Pancreas (tissue), 10 donors: ENCODE measurements around the gene ZBTB44. TPM values are rescaled to one million over a fixed set of nuclear protein-coding genes. Genes with fewer than 3 reads are reported as not detected.

Experiments used
- ATAC-seq, 4 donors: fragments of 200-7000 bp; cut with Tn5 transposase; one replicate each; pipeline versions ENCODE4 v1.8.0 to v1.9.1; 2020; ENCODE audit warnings: mild to moderate bottlenecking in 4 of 4, moderate library complexity in 4 of 4
- DNase-seq, 6 donors: peaks; one replicate each; pipeline ENCODE4 v3.0.0-alpha.2; 2020
- FAIRE-seq: peaks from 2 replicates; lab custom pipeline; 2012; peaks lifted over from hg19 to GRCh38; lab: Jason Lieb, UNC
- H3K27ac ChIP-seq, 4 donors: fragments of 200-600 bp; sonication (generic); 1 replicate in 3 of 4; 2 replicates in 1 of 4; pipeline versions ENCODE4 v1.5.0 to v1.8.0; 2020
- H3K27me3 ChIP-seq, 4 donors: fragments of 200-600 bp; one replicate each; pipeline ENCODE4 v1.8.0; 2021
- H3K36me3 ChIP-seq, 3 donors: fragments of 200-600 bp; sonication (generic) in 1 of 3; one replicate each; pipeline versions ENCODE4 v1.5.0 to v1.8.0; 2020 to 2021
- H3K4me1 ChIP-seq, 3 donors: fragments of 200-600 bp; one replicate each; pipeline ENCODE4 v1.8.0; 2021
- H3K4me3 ChIP-seq, 4 donors: fragments of 200-600 bp; sonication (generic) in 2 of 4; one replicate each; pipeline versions ENCODE4 v1.5.0 to v1.8.0; 2020 to 2021
- H3K9me3 ChIP-seq, 4 donors: fragments of 200-600 bp; one replicate each; pipeline ENCODE4 v1.8.0; 2021
- WGBS, 2 donors: extraction: QIAGEN DNeasy Blood & Tissue Kit; methylation state at CpG; one replicate each; pipeline ENCODE4 v1.1.7; 2013; 5-methylcytosine and 5-hydroxymethylcytosine counted together
- intact Hi-C, 3 donors: fragments of 100-400 bp; cut with DNase I; formaldehyde crosslinking; loops; one replicate each; pipeline versions ENCODE4 v1.11.1 to v1.14.2; 2022
- polyA plus RNA-seq, 2 donors: library from polyadenylated mRNA; stranded (reverse); fragments of 200-250 nt; gene quantifications; one replicate each; pipeline ENCODE4 v1.2.3, GENCODE V29; 2013
- total RNA-seq, 6 donors: library from RNA; stranded (reverse); fragmentation: NEBNext Ultra II Directional in 4 of 6; extraction: Animal tissue kit (Norgen Biotek cat#: 25700) in 4 of 6; gene quantifications; one replicate each; pipeline versions ENCODE4 v1.2.1 to v1.2.4, GENCODE V29; 2021 to 2023
- TF ChIP-seq, protein P1 (sequence below), 4 donors: fragments of 200-600 bp; sonication (generic) in 3 of 4; IDR thresholded peaks; one replicate each; pipeline versions ENCODE4 v1.5.0 to v1.8.0; 2021; ENCODE audit warnings: antibody characterized with exemption in 4 of 4
- donor health status: healthy with polysubstance abuse.
- donor health status: DM: no; HTN: no; CAD: no; lungs with moderate emphysema.
- donor health status: DM: no; HTN: no; CAD: no.
- donor health status: control.
- donor health status: control.
- donor health status: Bipolar disorder and iron deficiency.
- donor health status: DM: yes; HTN: yes; CAD: no.
- donor health status: DM: no; HTN: no; CAD: no.
- donor health status: DM: no; HTN: no; CAD: no.
- donor health status: DM: yes; HTN: yes; CAD: no.

The ZBTB44 gene
- total and polyA plus RNA-seq, 8 donors = 6.4 to 31.1 (median 18.1) TPM

DNA sequence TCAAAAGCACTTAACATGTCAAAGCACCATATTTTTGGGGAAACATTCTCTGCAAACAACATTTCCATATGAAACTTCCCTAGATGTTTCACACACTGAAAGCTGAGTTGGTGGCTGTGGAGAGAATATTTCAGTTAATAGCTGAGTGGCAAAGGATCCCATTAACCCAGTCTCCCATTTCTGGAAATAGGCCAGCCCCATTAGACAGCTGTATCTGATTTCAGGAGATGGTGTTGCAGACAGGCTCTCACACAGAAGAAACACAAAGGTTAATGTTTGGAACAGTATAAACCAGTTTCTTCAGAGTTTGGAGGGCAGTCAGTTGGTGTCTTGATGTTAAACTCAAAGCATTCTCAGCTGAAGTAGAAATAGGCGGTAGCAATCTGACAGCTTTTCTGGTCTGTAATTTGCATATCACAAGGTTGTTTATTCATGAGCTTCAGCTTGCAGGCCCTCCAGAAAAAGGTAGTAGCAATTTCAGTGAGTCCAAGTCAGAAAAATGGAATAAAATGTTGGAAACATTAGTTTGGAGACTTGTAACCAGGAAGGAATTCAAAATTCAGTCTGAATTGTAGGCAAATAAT is 15.5 kb upstream of the ZBTB44 start:
- intact Hi-C loops = no loop called here
- TF ChIP-seq, protein P1, sequence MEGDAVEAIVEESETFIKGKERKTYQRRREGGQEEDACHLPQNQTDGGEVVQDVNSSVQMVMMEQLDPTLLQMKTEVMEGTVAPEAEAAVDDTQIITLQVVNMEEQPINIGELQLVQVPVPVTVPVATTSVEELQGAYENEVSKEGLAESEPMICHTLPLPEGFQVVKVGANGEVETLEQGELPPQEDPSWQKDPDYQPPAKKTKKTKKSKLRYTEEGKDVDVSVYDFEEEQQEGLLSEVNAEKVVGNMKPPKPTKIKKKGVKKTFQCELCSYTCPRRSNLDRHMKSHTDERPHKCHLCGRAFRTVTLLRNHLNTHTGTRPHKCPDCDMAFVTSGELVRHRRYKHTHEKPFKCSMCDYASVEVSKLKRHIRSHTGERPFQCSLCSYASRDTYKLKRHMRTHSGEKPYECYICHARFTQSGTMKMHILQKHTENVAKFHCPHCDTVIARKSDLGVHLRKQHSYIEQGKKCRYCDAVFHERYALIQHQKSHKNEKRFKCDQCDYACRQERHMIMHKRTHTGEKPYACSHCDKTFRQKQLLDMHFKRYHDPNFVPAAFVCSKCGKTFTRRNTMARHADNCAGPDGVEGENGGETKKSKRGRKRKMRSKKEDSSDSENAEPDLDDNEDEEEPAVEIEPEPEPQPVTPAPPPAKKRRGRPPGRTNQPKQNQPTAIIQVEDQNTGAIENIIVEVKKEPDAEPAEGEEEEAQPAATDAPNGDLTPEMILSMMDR (IDR thresholded peaks at IDR 0.05) = no peak

DNA sequence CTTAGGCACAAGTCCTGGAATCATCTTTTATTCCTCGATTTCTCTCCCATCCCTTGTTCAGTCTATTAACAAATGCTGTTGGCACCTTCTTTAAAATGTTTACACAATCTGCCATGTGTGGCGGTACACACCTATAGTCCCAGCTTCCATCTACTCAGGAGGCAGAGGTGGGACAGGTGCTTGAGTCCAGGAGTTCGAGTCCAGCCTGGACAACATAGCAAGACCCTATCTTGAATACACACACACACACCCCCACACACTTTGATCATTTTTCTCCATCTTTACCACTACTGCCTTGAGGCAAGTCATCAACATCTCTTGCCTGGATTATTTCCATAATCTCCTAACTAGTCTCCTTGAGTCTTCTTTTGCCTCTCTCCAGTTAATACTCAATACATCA is 13.7 kb upstream of the ZBTB44 start:
- H3K36me3 ChIP-seq = no peaks in the 10 kb centered on the region
- no peaks in the 10 kb centered on the region for H3K27me3 ChIP-seq
- no peaks in the 10 kb centered on the region for H3K9me3 ChIP-seq
- H3K4me1 ChIP-seq = no peaks in the 10 kb centered on the region
- TF ChIP-seq, protein P1 (IDR thresholded peaks at IDR 0.05) = no peak
- intact Hi-C loops = no loop called here
- no peak for FAIRE-seq
- WGBS, 2 donors = 89 to 96% methylated on average over 3 of the region's 3 CpGs
- H3K4me3 ChIP-seq = no peak overlapping the region
- ATAC-seq = no peak
- DNase-seq = no peak
- no peak overlapping the region for H3K27ac ChIP-seq

More for the DNA sequence above, 15.5 kb upstream of the ZBTB44 start:
- Histone ChIP-seq H3K27me3 (no peaks in the 10 kb centered on the region), H3K27ac (no peak overlapping the region), H3K36me3 (no peaks in the 10 kb centered on the region), H3K9me3 (no peaks in the 10 kb centered on the region), H3K4me1 (no peaks in the 10 kb centered on the region), H3K4me3 (no peak overlapping the region)
- FAIRE-seq = no peak
- no peak for DNase-seq
- no peak for ATAC-seq
- 58 to 60% methylated on average over 1 of the region's 1 CpG for WGBS, 2 donors

DNA sequence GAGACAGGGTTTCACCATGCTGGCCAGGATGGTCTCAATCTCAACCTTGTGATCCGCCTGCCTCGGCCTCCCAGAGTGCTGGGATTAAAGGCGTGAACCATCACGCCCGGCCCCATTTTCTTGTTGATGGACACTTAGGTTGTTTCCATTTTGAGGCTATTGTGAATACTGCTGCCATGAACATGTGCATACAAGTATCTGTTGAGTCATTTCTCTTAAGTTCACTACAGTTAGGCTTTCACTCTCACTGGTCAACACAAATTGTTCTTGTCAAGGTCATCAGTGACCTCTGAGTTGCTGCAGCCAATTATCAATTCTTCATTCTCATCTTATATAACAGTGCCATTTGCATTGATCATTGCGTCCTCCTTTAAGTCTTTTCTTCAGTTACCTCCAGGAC is 13.0 kb upstream of the ZBTB44 start:
- no peak for FAIRE-seq
- Histone ChIP-seq H3K4me3 (no peak overlapping the region), H3K27me3 (no peaks in the 10 kb centered on the region), H3K9me3 (no peaks in the 10 kb centered on the region), H3K27ac (no peak overlapping the region), H3K36me3 (no peaks in the 10 kb centered on the region), H3K4me1 (no peaks in the 10 kb centered on the region)
- no peak for DNase-seq
- no peak for ATAC-seq
- 90 to 99% methylated on average over 6 of the region's 6 CpGs for WGBS, 2 donors
- intact Hi-C loops = no loop called here
- TF ChIP-seq, protein P1 (IDR thresholded peaks at IDR 0.05) = no peak

DNA sequence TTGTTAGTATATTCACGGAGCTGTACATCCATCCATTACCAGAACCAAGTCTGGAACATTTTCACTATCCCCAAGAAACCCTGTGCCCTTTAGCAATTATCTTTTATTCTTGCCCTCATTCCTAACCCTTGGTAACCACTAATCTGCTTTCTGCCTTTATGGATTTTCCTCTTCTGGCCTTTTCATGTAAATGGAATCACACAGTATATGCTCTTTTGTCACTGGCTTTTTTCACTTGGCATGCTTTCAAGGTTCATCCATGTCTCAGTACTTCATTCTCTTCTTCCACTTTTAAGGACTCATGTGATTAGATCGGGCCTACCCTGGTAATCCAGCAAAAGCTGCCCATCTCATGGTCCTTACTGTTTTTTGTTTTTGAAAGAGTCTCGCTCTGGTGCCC is 11.0 kb upstream of the ZBTB44 start:
- FAIRE-seq (no peak), DNase-seq (no peak), ATAC-seq (no peak)
- intact Hi-C loops = no loop called here
- Histone ChIP-seq H3K27ac (no peak overlapping the region), H3K4me3 (no peak overlapping the region), H3K36me3 (no peaks in the 10 kb centered on the region), H3K4me1 (no peaks in the 10 kb centered on the region), H3K9me3 (no peaks in the 10 kb centered on the region), H3K27me3 (no peaks in the 10 kb centered on the region)
- WGBS, 2 donors = 80 to 86% methylated on average over 3 of the region's 3 CpGs
- TF ChIP-seq, protein P1 (IDR thresholded peaks at IDR 0.05) = no peak
